Measurements from ENCODE around the gene C4orf51. TPM values are rescaled to one million over a fixed set of nuclear protein-coding genes. Genes with fewer than 3 reads are reported as not detected.

The C4orf51 gene
- total and polyA plus RNA-seq, 2 donors from 2014 or later, result not detected

DNA sequence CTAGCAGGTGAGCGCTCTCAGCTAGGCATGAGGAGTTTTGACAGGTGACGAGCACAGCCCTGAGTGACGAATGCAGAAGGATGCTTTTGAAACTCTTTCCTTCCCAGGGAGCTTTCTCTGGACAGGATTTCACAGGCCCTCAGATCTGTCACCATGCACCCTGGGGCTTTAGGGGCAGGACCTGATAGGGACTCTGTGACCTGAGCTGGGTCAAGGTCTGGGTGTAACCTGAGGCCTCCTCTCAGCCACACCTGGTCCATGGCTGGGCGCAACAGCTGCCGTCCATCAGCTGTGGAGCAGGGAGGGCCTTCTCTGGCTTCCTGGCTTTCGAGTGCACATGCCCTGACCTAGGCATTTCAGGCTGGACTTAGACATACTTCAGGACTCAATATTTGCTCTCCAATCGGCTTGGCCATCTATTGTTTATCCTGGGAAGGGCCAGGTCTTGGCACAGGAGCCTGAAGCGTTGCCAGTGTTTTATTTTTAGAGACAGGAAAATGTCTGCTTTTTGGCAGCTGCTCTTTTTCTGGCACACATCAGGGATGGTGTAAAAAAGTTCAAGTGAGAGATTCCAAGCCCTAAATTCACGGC, 56.4 kb downstream of the C4orf51 start:
- no peaks in the 10 kb centered on the region for H3K9me3 ChIP-seq (ENCODE audit: control insufficient read depth in 2 of 3, insufficient read depth in 1 of 3, low read length in 3 of 3)
- FAIRE-seq (no peak), DNase-seq (peak in 3 of 5 donors; percentile 36 to 69 (median 43))
- H3K9ac ChIP-seq (ENCODE audit: low read length in 3 of 3), result no peak overlapping the region
- H3K36me3 ChIP-seq (ENCODE audit: control insufficient read depth in 2 of 3, insufficient read depth in 3 of 3, low read length in 3 of 3), result no peaks in the 10 kb centered on the region
- peaks cover 4 to 25% (median 16%) of the 10 kb centered on the region in 3 donors for H3K4me1 ChIP-seq (ENCODE audit: control insufficient read depth in 2 of 3, insufficient read depth in 2 of 3, low read depth in 1 of 3, low read length in 3 of 3)
- no peaks in the 10 kb centered on the region for H3K27me3 ChIP-seq (ENCODE audit: control insufficient read depth, insufficient read depth, low read length)
- H3K27ac ChIP-seq (ENCODE audit: low read depth in 2 of 2, low read length in 2 of 2), result peak overlapping the region; percentile 62 to 63
- intact Hi-C loops (cut with DNase I), result no loop called here
- TF ChIP-seq, protein P1, sequence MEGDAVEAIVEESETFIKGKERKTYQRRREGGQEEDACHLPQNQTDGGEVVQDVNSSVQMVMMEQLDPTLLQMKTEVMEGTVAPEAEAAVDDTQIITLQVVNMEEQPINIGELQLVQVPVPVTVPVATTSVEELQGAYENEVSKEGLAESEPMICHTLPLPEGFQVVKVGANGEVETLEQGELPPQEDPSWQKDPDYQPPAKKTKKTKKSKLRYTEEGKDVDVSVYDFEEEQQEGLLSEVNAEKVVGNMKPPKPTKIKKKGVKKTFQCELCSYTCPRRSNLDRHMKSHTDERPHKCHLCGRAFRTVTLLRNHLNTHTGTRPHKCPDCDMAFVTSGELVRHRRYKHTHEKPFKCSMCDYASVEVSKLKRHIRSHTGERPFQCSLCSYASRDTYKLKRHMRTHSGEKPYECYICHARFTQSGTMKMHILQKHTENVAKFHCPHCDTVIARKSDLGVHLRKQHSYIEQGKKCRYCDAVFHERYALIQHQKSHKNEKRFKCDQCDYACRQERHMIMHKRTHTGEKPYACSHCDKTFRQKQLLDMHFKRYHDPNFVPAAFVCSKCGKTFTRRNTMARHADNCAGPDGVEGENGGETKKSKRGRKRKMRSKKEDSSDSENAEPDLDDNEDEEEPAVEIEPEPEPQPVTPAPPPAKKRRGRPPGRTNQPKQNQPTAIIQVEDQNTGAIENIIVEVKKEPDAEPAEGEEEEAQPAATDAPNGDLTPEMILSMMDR (IDR thresholded peaks at IDR 0.05; ENCODE audit: borderline replicate concordance, extremely low read depth, insufficient read depth), result no peak
- H3K4me3 ChIP-seq (ENCODE audit: low read length in 3 of 3), result no peak overlapping the region

DNA sequence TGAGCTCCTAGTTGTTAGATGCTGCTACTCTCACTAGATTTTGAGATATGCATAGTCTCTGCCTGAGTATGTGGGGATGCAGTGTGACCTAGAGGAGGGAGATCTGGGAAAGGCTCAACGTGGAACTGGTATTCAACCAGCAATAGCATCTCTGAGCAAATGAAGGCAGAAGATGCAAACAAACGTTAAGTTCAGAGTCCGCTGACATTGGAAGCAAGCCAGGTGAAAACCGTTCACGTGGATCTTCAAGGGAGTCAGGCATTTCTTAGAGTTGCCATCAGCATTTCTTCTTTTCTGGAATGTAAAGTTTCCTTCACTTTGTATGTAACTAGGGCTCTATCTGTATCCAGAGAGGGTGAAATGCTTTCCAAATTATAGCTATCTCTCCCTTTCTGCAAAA, 59.9 kb downstream of the C4orf51 start:
- H3K36me3 ChIP-seq (ENCODE audit: control insufficient read depth in 2 of 3, insufficient read depth in 3 of 3, low read length in 3 of 3), result no peaks in the 10 kb centered on the region
- intact Hi-C loops (cut with DNase I), result no loop called here
- H3K9me3 ChIP-seq (ENCODE audit: control insufficient read depth in 2 of 3, insufficient read depth in 1 of 3, low read length in 3 of 3), result no peaks in the 10 kb centered on the region
- H3K4me3 ChIP-seq (ENCODE audit: low read length in 3 of 3), result no peak overlapping the region
- no peaks in the 10 kb centered on the region for H3K27me3 ChIP-seq (ENCODE audit: control insufficient read depth, insufficient read depth, low read length)
- DNase-seq (peak in 2 of 5 donors; percentile 38 to 76), FAIRE-seq (no peak)
- peaks cover 0 to 15% (median 10%) of the 10 kb centered on the region in 3 donors for H3K4me1 ChIP-seq (ENCODE audit: control insufficient read depth in 2 of 3, insufficient read depth in 2 of 3, low read depth in 1 of 3, low read length in 3 of 3)
- no peak overlapping the region for H3K9ac ChIP-seq (ENCODE audit: low read length in 3 of 3)
- TF ChIP-seq, protein P1 (IDR thresholded peaks at IDR 0.05; ENCODE audit: borderline replicate concordance, extremely low read depth, insufficient read depth), result no peak
- H3K27ac ChIP-seq (ENCODE audit: low read depth in 2 of 2, low read length in 2 of 2), result no peak overlapping the region

DNA sequence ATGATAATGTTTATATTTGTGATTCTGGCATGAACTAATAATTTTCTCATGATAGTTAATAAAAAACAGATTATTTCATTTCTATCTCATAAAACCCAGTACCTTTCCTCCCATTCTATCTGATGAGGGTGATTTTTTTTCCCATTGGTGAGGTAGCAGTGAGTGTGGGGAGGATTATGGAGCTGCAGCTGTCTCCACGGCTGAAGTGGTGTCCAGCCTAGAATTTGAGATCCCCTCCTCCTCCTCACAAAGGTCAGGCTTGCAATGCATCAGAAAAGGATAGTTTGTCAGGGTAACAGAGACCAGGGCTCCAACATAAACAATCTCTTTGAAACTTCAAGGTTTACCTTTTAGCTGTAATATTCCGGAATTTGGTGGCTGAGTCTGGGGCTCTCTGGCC, 60.9 kb downstream of the C4orf51 start:
- Histone ChIP-seq H3K4me3 (ENCODE audit: low read length in 3 of 3) (no peak overlapping the region), H3K4me1 (ENCODE audit: control insufficient read depth in 2 of 3, insufficient read depth in 2 of 3, low read depth in 1 of 3, low read length in 3 of 3) (peaks cover 0 to 10% (median 9%) of the 10 kb centered on the region in 3 donors), H3K9ac (ENCODE audit: low read length in 3 of 3) (no peak overlapping the region), H3K27ac (ENCODE audit: low read depth in 2 of 2, low read length in 2 of 2) (no peak overlapping the region), H3K9me3 (ENCODE audit: control insufficient read depth in 2 of 3, insufficient read depth in 1 of 3, low read length in 3 of 3) (no peaks in the 10 kb centered on the region), H3K27me3 (ENCODE audit: control insufficient read depth, insufficient read depth, low read length) (no peaks in the 10 kb centered on the region), H3K36me3 (ENCODE audit: control insufficient read depth in 2 of 3, insufficient read depth in 3 of 3, low read length in 3 of 3) (no peaks in the 10 kb centered on the region)
- intact Hi-C loops (cut with DNase I), result no loop called here
- peak in 3 of 5 donors; percentile 52 to 74 (median 73) for DNase-seq
- no peak for FAIRE-seq
- TF ChIP-seq, protein P1 (IDR thresholded peaks at IDR 0.05; ENCODE audit: borderline replicate concordance, extremely low read depth, insufficient read depth), result no peak

DNA sequence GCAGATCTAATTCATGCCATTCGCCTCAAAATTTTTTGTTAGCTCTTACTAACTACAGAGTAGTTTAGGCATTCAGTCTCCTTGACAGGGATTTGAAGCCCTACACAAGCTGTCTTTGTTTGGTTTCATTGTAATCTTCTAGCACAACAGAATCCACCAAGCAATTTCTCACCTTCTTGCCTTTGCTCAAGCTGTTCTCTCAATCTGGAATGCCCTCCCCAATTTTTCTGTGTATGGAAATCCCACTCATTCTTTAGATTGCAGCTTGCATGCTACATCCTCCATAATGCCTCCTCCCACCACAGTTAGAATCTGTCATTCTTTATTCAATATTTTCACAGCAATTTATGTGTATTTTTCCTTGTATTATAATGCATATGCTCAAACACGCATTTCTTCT, 63.7 kb downstream of the C4orf51 start:
- intact Hi-C loops (cut with DNase I), result no loop called here
- DNase-seq (no peak), FAIRE-seq (no peak)
- TF ChIP-seq, protein P1 (IDR thresholded peaks at IDR 0.05; ENCODE audit: borderline replicate concordance, extremely low read depth, insufficient read depth), result no peak
- H3K9ac ChIP-seq (ENCODE audit: low read length in 3 of 3), result no peak overlapping the region
- peaks cover 0 to 3% (median 0%) of the 10 kb centered on the region in 3 donors for H3K4me1 ChIP-seq (ENCODE audit: control insufficient read depth in 2 of 3, insufficient read depth in 2 of 3, low read depth in 1 of 3, low read length in 3 of 3)
- H3K4me3 ChIP-seq (ENCODE audit: low read length in 3 of 3), result no peak overlapping the region
- no peak overlapping the region for H3K27ac ChIP-seq (ENCODE audit: low read depth in 2 of 2, low read length in 2 of 2)
- no peaks in the 10 kb centered on the region for H3K27me3 ChIP-seq (ENCODE audit: control insufficient read depth, insufficient read depth, low read length)
- no peaks in the 10 kb centered on the region for H3K9me3 ChIP-seq (ENCODE audit: control insufficient read depth in 2 of 3, insufficient read depth in 1 of 3, low read length in 3 of 3)
- no peaks in the 10 kb centered on the region for H3K36me3 ChIP-seq (ENCODE audit: control insufficient read depth in 2 of 3, insufficient read depth in 3 of 3, low read length in 3 of 3)
